GF-D8 (cell line): ENCODE measurements around the gene SMOC1.
"Not testable (repeated sequence)": the region's sequence is repeated elsewhere in the genome, so short reads cannot be mapped to it uniquely, and the experiment has no call there.

Experiments
- DNase-seq: peaks from one replicate; lab custom pipeline; 2025; lab: John Stamatoyannopoulos, UW

The SMOC1 gene

GRCh38 chr14:69901113-69901951 is 22.1 kb downstream of the SMOC1 start:
- DNase-seq, result no peak

GRCh38 chr14:69903046-69903445 is 23.8 kb downstream of the SMOC1 start:
- DNase-seq, result not testable (repeated sequence)

DNA sequence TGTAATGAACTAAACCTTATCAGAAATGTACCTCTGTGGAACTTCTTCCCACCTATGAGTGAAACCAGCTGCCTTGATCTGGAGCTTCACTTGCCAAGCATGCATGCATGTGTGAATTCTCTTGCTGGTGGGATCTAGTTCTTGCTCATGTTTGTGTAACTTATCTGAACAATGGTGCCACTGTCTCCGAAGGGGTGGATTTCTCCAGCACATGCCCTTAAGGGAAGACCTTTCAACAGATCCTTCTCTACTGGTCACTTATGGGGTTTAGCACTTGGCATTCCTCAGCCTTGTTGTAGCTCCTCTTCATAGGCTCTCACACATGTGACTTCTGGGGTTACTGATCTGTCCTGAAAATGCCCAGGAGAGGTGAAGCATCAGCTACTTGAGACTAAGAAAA is 25.0 kb downstream of the SMOC1 start:
- DNase-seq, result no peak

DNA sequence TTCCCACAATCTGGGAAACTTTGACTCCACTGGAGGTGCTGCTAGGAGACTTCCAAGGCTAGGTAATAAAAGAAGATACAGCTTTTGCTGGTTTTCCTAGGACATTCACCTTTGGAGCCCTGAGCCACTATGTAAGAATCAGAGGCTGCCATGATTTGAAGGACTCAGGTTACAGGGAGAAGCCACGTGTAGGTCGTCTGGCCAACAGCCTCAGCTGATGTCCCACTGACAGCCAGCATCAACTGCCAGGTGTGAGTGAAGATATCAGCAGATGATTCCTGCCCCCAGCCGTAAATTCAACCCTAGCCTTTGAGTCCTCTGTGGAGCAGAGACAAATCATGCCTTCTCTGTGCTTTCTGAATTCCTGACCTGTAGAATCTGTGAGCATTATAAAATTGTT is 27.0 kb downstream of the SMOC1 start:
- no peak for DNase-seq

DNA sequence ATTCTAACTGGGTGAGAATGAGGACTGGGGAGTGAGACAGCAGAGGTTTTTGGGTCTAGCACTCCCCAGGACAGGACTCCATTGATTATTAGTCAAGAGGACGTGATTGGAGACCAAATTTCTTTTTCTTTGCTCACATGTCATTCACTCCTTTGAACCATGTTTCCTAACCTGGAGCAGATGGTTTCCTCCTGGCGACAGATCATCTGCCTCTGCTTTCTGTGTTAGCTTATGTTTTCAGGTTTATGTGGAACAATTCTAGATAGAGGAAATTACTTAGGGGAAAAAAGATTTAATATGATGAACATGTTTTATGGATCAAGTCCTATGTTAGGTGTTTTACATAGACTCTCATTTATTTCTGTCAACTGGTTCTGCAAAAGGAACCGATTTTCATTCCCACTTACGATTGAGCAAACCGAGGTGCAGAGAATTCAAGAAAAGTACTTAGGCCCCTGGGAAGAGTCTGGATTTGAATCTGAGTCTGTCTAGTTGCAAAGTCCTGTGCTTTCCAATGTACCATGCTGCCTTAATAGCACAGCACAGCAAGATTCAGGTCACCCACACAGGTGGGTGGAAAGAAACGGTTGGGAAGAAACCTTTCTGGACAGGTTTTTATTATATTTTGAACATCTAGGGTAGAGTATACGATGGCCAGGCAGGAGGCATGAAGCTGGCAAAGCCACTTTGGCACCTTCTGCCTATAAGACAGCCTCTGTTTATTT is 30.8 kb downstream of the SMOC1 start:
- no peak for DNase-seq

- no peak for DNase-seq
These were observed 31.7 kb downstream of the SMOC1 start for GRCh38 chr14:69910871-69911270.

DNA sequence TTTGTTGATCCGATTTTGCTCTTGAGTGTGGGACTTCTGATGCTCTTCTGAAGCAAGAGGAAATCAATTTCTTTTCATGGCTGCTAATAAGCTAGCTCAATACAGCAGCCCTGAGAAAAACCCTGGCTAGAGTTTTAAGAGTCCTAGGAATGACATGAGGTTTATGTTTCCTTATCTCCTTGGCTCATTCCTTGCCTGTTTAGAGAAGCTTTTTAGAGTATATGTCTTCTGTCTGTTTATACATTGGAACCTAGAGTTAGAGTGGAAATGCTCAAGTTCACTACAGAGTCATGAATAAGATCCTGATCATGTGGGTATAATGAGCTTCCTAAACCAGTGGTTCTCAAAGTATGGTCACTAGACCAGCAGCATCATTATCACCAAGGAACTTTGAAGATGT is 34.5 kb downstream of the SMOC1 start:
- no peak for DNase-seq

DNA sequence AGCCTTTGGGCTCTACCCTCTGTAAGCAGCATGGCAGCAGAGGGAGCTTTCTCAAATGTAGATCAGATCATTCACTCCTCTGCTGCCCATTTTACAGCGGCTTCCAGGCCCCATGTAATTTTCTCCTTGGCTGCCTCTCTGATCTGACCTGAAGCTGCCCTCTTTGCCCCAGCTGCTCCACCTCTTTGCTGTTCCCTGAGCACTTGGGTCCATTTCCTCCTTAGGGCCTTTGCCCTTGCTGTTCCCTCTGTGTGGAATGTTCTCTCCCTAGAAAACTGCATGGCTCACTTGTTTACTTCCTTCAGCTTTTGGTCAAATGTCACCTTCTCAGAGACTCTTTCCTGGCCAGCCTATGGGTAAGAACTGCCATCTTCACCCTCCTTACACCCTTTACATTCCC is 37.2 kb downstream of the SMOC1 start:
- DNase-seq, result no peak

- no peak for DNase-seq
These were observed 38.1 kb downstream of the SMOC1 start for GRCh38 chr14:69917287-69917686.

DNA sequence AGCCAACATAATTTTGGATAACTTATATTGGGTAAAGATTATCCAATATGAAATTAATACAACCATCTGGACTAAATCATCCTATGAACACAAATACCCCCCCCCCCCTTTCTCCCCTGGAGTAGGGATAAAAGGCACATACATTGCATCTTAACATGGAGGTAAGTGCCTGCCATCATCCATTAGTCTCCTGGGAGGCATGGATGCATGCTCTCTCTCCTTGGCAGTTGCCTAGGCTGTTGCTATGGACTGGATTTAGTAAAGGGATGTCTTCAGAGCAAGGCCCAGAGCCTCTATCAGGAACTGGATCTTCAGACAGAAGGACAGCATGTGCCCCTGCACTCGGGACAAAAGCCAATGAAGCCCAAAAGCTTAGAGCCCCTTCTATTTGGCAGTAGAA is 40.6 kb downstream of the SMOC1 start:
- DNase-seq, result no peak

GRCh38 chr14:69921052-69921451 is 41.8 kb downstream of the SMOC1 start:
- DNase-seq, result no peak

- no peak for DNase-seq
These were observed 43.0 kb downstream of the SMOC1 start for GRCh38 chr14:69922198-69922597.

DNA sequence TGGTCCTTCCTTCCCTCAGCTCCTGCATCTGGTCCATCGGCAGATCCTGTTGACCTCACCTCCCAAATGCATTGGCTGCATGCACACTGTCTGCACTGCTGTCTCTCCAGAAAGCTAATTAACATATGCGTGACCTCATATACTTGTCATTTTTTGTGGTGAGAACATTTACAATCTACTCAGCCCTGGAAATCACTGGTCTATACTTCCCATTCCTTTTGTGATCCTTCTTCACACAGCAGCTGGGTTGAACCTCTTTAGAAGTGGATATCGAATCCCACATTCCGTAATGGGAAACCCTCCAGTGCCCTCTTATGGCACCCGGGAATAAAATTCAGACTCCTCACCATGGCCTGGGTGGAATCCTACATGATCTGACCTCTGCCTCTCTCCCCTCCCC is 45.0 kb downstream of the SMOC1 start:
- DNase-seq, result no peak

GRCh38 chr14:69928111-69928523 is 48.9 kb downstream of the SMOC1 start:
- no peak for DNase-seq

DNA sequence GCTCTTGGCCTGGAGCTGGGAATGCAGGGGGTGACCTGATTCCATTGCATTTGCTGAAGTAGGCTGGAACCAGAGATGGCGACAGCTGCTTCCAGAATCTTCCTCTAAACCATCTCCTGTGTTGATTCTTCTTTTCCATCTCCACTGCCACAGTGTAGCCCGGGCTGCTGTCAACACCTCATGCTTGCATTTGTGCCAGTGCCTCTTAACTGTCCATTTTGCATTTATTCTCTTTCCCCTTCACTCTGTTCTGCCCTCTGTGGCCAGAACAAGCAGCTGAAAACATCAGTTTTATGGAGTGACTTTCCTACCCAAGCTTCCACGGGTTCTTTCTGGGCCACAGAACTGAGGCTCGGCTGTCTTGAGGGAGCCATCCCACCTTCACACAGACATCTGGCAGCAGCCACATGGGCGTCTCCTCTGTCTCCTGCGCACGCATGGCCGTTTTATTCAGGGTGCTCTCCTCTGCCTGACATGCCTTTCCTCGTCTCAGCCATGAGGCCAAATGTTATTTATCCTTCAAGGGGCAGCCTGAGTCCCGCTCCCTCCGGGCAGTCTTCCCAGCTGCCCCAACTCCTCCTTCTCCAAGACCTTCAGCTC is 51.7 kb downstream of the SMOC1 start:
- no peak for DNase-seq

- no peak for DNase-seq
These were observed 52.7 kb downstream of the SMOC1 start for GRCh38 chr14:69931960-69932359.

DNA sequence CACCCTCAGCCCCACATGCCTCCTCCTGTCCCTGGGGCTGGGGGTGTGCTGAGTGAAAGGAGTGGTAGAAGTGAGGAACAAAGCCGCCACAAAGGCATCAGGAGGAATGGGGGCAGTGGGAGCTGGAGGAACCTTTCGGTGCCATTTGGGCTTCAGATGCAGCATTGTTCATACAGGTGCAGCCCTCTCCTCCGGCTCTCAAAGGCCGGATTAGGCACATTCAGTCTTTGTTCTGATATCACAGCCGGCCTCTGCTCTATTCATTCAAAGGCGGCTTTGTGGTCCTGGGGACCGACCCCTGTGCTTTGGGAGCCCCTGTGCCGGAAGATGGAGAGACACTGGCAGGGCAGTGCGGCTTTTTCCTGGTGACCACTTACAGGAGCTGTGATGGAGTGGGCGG is 53.2 kb downstream of the SMOC1 start:
- DNase-seq, result no peak

DNA sequence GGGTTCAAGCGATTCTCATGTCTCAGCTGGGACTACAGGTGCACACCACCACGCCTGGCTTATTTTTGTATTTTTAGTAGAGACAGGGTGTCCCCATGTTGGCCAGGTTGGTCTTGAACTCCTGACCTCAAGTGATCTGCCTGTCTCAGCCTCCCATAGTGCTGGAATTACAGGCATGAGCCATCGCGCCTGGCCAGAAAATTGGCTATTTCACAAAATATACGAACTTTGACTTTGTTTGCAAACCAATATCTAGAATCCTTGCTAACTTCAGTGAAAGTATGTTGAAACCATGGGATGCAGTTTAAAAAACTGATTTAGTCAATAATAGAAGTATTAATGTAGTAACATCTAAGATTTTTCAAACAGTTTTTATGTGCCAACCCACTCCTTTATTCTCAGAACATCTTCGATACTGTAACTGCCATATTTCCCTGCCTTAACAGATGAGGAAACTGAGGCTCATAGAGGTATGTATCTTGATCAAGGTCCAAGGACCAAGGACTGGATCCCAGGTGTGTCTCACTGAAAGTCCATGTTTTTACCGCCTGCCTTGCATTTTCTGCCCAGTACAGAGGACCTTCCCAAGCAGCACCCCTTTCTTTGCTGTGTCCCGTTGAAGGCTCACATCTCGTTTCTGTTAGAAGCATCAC is 54.5 kb downstream of the SMOC1 start:
- no peak for DNase-seq

- DNase-seq, result no peak
These were observed 58.3 kb downstream of the SMOC1 start for GRCh38 chr14:69937367-69938081.

- no peak for DNase-seq
These were observed 59.5 kb downstream of the SMOC1 start for GRCh38 chr14:69938751-69939150.

- DNase-seq, result no peak
These were observed 62.8 kb downstream of the SMOC1 start for GRCh38 chr14:69941768-69942742.
